ENCODE data around the gene NFKBIB.
A peak's percentile ranks its signal among the peaks of the same experiment; 100 is the strongest.

DNA sequence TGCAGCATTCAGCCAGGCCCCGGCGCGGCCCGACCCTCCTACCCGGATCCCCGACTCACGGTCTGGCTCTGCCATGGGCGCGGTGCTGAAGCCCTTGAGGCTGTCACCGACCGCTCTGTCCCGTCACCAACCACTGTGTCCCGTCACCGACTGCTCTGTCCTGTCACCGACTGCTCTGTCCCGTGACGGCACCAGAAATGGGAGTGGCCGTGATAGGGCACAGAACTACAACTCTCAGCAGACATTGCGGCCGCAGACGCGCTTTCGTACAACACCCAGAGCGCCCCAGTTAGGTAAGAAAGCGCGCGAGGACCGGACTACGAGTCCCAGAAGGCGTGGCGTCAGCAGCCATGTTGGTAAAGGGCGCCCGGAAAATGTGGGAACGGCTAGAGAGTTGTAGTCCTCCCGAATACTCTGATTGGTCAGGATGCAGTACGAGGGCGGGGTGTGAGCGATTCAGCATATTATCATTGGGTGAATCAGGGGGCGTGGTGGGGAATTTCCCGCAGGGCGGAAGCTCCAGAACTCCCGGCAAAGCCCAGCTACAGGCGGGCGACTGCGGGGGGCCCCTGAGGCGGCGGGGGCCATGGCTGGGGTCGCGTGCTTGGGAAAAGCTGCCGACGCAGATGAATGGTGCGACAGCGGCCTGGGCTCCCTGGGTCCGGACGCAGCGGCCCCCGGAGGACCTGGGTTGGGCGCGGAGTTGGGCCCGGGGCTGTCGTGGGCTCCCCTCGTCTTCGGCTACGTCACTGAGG, at the start of gene NFKBIB, which contains the start of gene SIRT2:
- TF ChIP-seq NRF1 (IDR thresholded peaks at IDR 0.05; ENCODE audit: low read depth, low read length) (no peak), GABPA (IDR thresholded peaks at IDR 0.05; ENCODE audit: borderline replicate concordance, insufficient read depth, low read length) (no peak), EZH2 (IDR thresholded peaks at IDR 0.05; ENCODE audit: low read depth, low read length, severe bottlenecking) (no peak), CHD1 (IDR thresholded peaks at IDR 0.05; ENCODE audit: low read depth, low read length) (no peak), SIRT6 (IDR thresholded peaks at IDR 0.05; ENCODE audit: low read length) (no peak), JUN (IDR thresholded peaks at IDR 0.05; ENCODE audit: low read depth, low read length) (no peak), POLR2A (IDR thresholded peaks at IDR 0.05; ENCODE audit: control extremely low read depth in 1 of 2, low read depth in 2 of 2, low read length in 2 of 2) (peak in 1 of 2 experiments; percentile 81; a peak in 2 of 3 replicates), TAF1 (IDR thresholded peaks at IDR 0.05; ENCODE audit: low read depth, low read length) (no peak), SP2 (IDR thresholded peaks at IDR 0.05; ENCODE audit: low read length) (peak; percentile 53; the same call in 1 of the 2 replicates)
- TF ChIP-seq, protein P1, sequence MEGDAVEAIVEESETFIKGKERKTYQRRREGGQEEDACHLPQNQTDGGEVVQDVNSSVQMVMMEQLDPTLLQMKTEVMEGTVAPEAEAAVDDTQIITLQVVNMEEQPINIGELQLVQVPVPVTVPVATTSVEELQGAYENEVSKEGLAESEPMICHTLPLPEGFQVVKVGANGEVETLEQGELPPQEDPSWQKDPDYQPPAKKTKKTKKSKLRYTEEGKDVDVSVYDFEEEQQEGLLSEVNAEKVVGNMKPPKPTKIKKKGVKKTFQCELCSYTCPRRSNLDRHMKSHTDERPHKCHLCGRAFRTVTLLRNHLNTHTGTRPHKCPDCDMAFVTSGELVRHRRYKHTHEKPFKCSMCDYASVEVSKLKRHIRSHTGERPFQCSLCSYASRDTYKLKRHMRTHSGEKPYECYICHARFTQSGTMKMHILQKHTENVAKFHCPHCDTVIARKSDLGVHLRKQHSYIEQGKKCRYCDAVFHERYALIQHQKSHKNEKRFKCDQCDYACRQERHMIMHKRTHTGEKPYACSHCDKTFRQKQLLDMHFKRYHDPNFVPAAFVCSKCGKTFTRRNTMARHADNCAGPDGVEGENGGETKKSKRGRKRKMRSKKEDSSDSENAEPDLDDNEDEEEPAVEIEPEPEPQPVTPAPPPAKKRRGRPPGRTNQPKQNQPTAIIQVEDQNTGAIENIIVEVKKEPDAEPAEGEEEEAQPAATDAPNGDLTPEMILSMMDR (IDR thresholded peaks at IDR 0.05; ENCODE audit: control extremely low read depth in 1 of 3, insufficient read depth in 1 of 3, low read depth in 1 of 3, low read length in 3 of 3): peak in 1 of 3 experiments; percentile 1; a peak in 1 of 4 replicates

All from H1 (cell line).